ENCODE results near the gene HPS4.

DNA sequence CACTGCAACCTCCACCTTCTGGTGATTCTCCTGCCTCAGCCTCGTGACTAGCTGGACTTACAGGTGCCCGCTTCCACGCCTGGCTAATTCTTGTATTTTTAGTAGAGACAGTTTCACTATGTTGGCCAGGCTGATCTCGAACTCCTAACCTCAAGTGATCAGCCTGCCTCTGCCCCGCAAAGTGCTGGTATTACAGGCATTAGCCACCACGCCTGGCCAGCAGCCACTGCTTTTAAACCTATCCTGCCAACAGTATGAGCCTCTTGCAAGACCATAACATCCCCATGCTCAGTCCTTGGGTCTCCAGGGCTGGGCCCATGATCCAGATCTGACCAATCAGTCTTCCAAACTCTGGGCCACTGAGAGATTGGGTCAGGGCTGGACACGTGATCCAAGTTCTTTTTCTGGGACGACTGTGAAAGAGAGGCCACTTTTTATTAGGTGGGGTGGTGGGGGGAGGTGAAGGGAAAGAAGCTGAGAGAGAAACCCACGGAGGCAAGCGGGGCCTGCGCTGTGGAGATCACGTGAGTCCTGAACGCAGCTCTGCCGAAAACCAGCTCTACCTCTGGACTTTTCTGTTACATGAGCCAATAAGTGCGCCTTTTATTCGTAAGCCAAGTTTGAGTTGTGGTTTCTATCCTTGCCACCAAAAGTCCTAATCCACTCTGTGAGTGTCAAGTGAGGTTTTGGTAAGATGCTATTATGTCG lies 36.6 kb downstream of the HPS4 start:
- TF ChIP-seq POLR2A (IDR thresholded peaks at IDR 0.05; ENCODE audit: low read depth, low read length): no peak
- TF ChIP-seq POLR2AphosphoS5 (IDR thresholded peaks at IDR 0.05; ENCODE audit: low read depth, low read length): no peak
- TF ChIP-seq TAF1 (IDR thresholded peaks at IDR 0.05; ENCODE audit: low read depth, low read length): no peak
- TF ChIP-seq SPI1 (IDR thresholded peaks at IDR 0.05; ENCODE audit: low read depth, low read length): no peak
